ENCODE results near the gene WDFY1. TPM values are rescaled to one million over a fixed set of nuclear protein-coding genes. Genes with fewer than 3 reads are reported as not detected.

WDFY1 gene
- total and polyA plus RNA-seq, 9 of the 15 experiments (the other 6 are each of a cell fraction or from before 2014, with no cell fraction given): 5.4 to 27.6 (median 17.5) TPM

DNA sequence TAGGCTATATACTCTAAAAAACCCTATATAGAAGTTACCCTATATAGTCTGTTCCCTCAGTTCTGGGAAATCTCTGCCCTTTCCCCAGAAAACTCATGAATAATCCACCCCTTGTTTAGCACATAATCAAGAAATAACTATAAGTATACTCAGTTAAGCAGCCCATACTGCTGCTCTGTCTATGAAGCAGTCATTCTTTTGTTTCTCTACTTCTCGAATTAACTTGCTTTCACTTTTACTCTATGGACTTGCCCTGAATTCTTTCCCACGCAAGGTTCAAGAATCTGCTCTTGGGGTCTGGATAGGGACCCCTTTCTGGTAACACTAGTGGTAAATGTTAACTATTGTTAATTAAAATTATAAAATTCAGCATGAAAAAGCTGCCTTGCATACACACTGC is 90.4 kb downstream of the WDFY1 start (continued):
- TF ChIP-seq, protein P1, sequence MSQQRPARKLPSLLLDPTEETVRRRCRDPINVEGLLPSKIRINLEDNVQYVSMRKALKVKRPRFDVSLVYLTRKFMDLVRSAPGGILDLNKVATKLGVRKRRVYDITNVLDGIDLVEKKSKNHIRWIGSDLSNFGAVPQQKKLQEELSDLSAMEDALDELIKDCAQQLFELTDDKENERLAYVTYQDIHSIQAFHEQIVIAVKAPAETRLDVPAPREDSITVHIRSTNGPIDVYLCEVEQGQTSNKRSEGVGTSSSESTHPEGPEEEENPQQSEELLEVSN (IDR thresholded peaks at IDR 0.05; ENCODE audit: borderline replicate concordance in 1 of 2, extremely low read depth in 1 of 2, insufficient read depth in 1 of 2, insufficient read length in 1 of 2, low read depth in 1 of 2, low read length in 1 of 2, poor library complexity in 1 of 2, severe bottlenecking in 1 of 2): no peak
- no peak for TF ChIP-seq ZNF561 (CRISPR knock-in tag; conservative IDR thresholded peaks at IDR 0.05)

DNA sequence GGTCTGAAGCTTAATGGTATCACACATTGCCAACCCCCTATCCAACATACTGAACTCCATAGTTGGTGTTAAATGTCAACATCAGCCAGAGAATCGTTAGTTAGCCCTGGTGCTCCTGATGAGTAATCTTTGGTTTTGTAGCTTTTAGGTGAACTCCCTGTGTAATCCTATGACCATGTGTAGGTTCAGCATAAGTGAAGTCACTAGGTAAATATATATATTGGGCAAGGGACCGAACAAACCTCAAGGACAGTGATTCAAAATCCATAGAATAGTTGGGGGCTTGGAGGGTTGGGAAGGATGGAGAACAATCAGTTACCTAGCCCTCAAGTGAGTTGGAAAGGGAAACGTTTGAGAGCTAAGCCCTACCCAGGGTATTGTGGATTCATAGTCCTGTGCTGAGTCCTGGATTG is 91.7 kb downstream of the WDFY1 start:
- DNase-seq (ENCODE audit: extremely low read depth in 1 of 4, low spot score in 3 of 4) (no peak), FAIRE-seq (no peak), ATAC-seq (no peak)
- no peaks in the 10 kb centered on the region for H3K27me3 ChIP-seq (ENCODE audit: control insufficient read depth in 2 of 2, insufficient read depth in 2 of 2, low read length in 2 of 2)
- BruUV-seq (replicated peaks): no TSS peak
- no peaks in the 10 kb centered on the region for H3K36me3 ChIP-seq (ENCODE audit: control insufficient read depth, insufficient read depth, low read length)
- in situ Hi-C loops (cut with MboI) (no loop called here), intact Hi-C loops (cut with micrococcal nuclease) (no loop called here)
- no peaks in the 10 kb centered on the region for H3K9me1 ChIP-seq (ENCODE audit: control insufficient read depth, insufficient read depth, low read length)
- no peak overlapping the region for H3K4me2 ChIP-seq (ENCODE audit: insufficient read depth, low read length)
- no peak overlapping the region for H3K27ac ChIP-seq (ENCODE audit: extremely low read depth, low read depth, low read length)
- H3K4me1 ChIP-seq (replicated peaks in 1 of 2; ENCODE audit: control insufficient read depth in 2 of 2, insufficient read depth in 2 of 2, low read length in 2 of 2): no peaks in the 10 kb centered on the region
- ChIA-PET CTCF (ENCODE audit: low intra/inter-chr PET ratio) (no interaction called here), POLR2A (interaction anchor here (0.5 kb wide), 1 partner anchor 23 kb away, joined by 3 read pairs; no protein-coding TSS in a partner anchor)
- H3K79me2 ChIP-seq (ENCODE audit: control insufficient read depth, insufficient read depth, low read length): no peaks in the 10 kb centered on the region
- no peak overlapping the region for H3K4me3 ChIP-seq
- 0% methylated on average over 2 of the region's 3 CpGs for WGBS (ENCODE audit: insufficient coverage, low coverage, missing lambda C conversion rate)
- H3K9ac ChIP-seq (ENCODE audit: insufficient read depth in 1 of 2, low read depth in 2 of 2, low read length in 2 of 2): no peak overlapping the region
- H4K20me1 ChIP-seq (replicated peaks; ENCODE audit: control insufficient read depth, insufficient read depth, low read length): no peaks in the 10 kb centered on the region
- H2AFZ ChIP-seq (ENCODE audit: low read depth, low read length): no peak overlapping the region
- H3K9me3 ChIP-seq (replicated peaks; ENCODE audit: control insufficient read depth, insufficient read depth, low read depth, low read length): no peaks in the 10 kb centered on the region
- no peak for TF ChIP-seq YY1 (IDR thresholded peaks at IDR 0.05; ENCODE audit: borderline replicate concordance in 1 of 3, control insufficient read depth in 1 of 3, extremely low read depth in 1 of 3, insufficient read depth in 3 of 3, insufficient read length in 1 of 3, insufficient replicate concordance in 2 of 3, low read depth in 1 of 3, low read length in 2 of 3)
- TF ChIP-seq ZBTB33 (CRISPR knock-in tag; IDR thresholded peaks at IDR 0.05): no peak
- no peak for TF ChIP-seq PML (IDR thresholded peaks at IDR 0.05; ENCODE audit: low read length)
- no peak for TF ChIP-seq TEAD4 (IDR thresholded peaks at IDR 0.05; ENCODE audit: low read length)
- no peak for TF ChIP-seq TEAD4 (CRISPR knock-in tag; IDR thresholded peaks at IDR 0.05; ENCODE audit: borderline replicate concordance)
- TF ChIP-seq ZFP36 (IDR thresholded peaks at IDR 0.05; ENCODE audit: low read depth, low read length, partially characterized antibody): no peak
- no peak for TF ChIP-seq SMAD4 (CRISPR knock-in tag; conservative IDR thresholded peaks at IDR 0.05)
- TF ChIP-seq, protein P2, sequence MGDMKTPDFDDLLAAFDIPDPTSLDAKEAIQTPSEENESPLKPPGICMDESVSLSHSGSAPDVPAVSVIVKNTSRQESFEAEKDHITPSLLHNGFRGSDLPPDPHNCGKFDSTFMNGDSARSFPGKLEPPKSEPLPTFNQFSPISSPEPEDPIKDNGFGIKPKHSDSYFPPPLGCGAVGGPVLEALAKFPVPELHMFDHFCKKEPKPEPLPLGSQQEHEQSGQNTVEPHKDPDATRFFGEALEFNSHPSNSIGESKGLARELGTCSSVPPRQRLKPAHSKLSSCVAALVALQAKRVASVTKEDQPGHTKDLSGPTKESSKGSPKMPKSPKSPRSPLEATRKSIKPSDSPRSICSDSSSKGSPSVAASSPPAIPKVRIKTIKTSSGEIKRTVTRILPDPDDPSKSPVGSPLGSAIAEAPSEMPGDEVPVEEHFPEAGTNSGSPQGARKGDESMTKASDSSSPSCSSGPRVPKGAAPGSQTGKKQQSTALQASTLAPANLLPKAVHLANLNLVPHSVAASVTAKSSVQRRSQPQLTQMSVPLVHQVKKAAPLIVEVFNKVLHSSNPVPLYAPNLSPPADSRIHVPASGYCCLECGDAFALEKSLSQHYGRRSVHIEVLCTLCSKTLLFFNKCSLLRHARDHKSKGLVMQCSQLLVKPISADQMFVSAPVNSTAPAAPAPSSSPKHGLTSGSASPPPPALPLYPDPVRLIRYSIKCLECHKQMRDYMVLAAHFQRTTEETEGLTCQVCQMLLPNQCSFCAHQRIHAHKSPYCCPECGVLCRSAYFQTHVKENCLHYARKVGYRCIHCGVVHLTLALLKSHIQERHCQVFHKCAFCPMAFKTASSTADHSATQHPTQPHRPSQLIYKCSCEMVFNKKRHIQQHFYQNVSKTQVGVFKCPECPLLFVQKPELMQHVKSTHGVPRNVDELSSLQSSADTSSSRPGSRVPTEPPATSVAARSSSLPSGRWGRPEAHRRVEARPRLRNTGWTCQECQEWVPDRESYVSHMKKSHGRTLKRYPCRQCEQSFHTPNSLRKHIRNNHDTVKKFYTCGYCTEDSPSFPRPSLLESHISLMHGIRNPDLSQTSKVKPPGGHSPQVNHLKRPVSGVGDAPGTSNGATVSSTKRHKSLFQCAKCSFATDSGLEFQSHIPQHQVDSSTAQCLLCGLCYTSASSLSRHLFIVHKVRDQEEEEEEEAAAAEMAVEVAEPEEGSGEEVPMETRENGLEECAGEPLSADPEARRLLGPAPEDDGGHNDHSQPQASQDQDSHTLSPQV (IDR thresholded peaks at IDR 0.05): no peak
- no peak for TF ChIP-seq NONO (IDR thresholded peaks at IDR 0.05; ENCODE audit: low read depth in 2 of 2, low read length in 1 of 2)
- no peak for TF ChIP-seq ZKSCAN8 (CRISPR knock-in tag; IDR thresholded peaks at IDR 0.05)

Data from K562 (cell line).